WTC11 (cell line): Measurements from ENCODE around the gene NDUFS2. TPM values are rescaled to one million over a fixed set of nuclear protein-coding genes. Genes with fewer than 3 reads are reported as not detected.
A peak's percentile ranks its signal among the peaks of the same experiment; 100 is the strongest.

Experiments
- ATAC-seq: fragments of 200-7000 bp; cut with Tn5 transposase; 2 replicates; pipeline ENCODE4 v1.10.0; 2021; ENCODE audit warnings: mild to moderate bottlenecking, moderate library complexity
- CTCF ChIA-PET: fragments of 300-600 bp; sonication (Branson Sonifier 250); formaldehyde crosslinking; loops from one replicate; lab custom pipeline; 2021; ENCODE audit warnings: antibody characterized with exemption; lab: Charles Lee
- POLR2A ChIA-PET: fragments of 350-600 bp; sonication (Branson Sonifier 250); formaldehyde crosslinking; loops from one replicate; lab custom pipeline; 2021; ENCODE audit warnings: antibody characterized with exemption; lab: Charles Lee
- DNase-seq: peaks from one replicate; pipeline ENCODE4 v3.0.0; 2021; ENCODE audit warnings: low spot score
- H3K27ac Mint-ChIP-seq: 2 replicates; pipeline ENCODE4 v1.8.0; 2021; ENCODE audit warnings: mixed read lengths
- H3K27me3 Mint-ChIP-seq: 2 replicates; pipeline ENCODE4 v1.8.0; 2021; ENCODE audit warnings: low read depth, mild to moderate bottlenecking, moderate library complexity, mixed read lengths
- H3K36me3 Mint-ChIP-seq: 2 replicates; pipeline ENCODE4 v1.8.0; 2021; ENCODE audit warnings: mixed read lengths
- H3K4me1 Mint-ChIP-seq: 2 replicates; pipeline ENCODE4 v1.8.0; 2022; ENCODE audit warnings: mixed read lengths
- H3K4me3 Mint-ChIP-seq: 2 replicates; pipeline ENCODE4 v1.8.0; 2021; ENCODE audit warnings: mild to moderate bottlenecking, moderate library complexity, mixed read lengths
- H3K9me3 Mint-ChIP-seq: 2 replicates; pipeline ENCODE4 v1.8.0; 2021; ENCODE audit warnings: mixed read lengths
- E2F1 ChIP-seq: sonication (generic); formaldehyde crosslinking; IDR thresholded peaks from 2 replicates; pipeline ENCODE4 v1.8.0; 2022; ENCODE audit warnings: mild to moderate bottlenecking, missing genetic modification reagents
- ELF4 ChIP-seq: sonication (generic); formaldehyde crosslinking; IDR thresholded peaks from 2 replicates; pipeline ENCODE4 v1.8.1; 2022; ENCODE audit warnings: low read depth, mild to moderate bottlenecking, moderate library complexity, missing genetic modification reagents
- EMX1 ChIP-seq: fragments of 250-450 bp; sonication (Bioruptor Pico); IDR thresholded peaks from 2 replicates; pipeline ENCODE4 v1.8.0; 2021; ENCODE audit warnings: mild to moderate bottlenecking
- FOXJ3 ChIP-seq: sonication (generic); formaldehyde crosslinking; IDR thresholded peaks from 2 replicates; pipeline ENCODE4 v1.9.0; 2021; ENCODE audit warnings: missing genetic modification reagents, mild to moderate bottlenecking, borderline replicate concordance
- FOXP4 ChIP-seq: sonication (generic); formaldehyde crosslinking; IDR thresholded peaks from 2 replicates; pipeline ENCODE4 v1.8.0; 2022; ENCODE audit warnings: mild to moderate bottlenecking, missing genetic modification reagents
- GTF2I ChIP-seq: fragments of 250-450 bp; sonication (Bioruptor Pico); conservative IDR thresholded peaks from 2 replicates; pipeline ENCODE4 v1.4.0; 2021; ENCODE audit warnings: mild to moderate bottlenecking
- HMGA2 ChIP-seq: fragments of 250-450 bp; sonication (Bioruptor Pico); IDR thresholded peaks from 2 replicates; pipeline ENCODE4 v1.4.0; 2021; ENCODE audit warnings: mild to moderate bottlenecking, moderate library complexity
- IRF2 ChIP-seq: sonication (generic); formaldehyde crosslinking; IDR thresholded peaks from 2 replicates; pipeline ENCODE4 v1.8.0; 2022; ENCODE audit warnings: low read depth, missing genetic modification reagents, borderline replicate concordance
- JUN ChIP-seq: sonication (generic); formaldehyde crosslinking; IDR thresholded peaks from 2 replicates; pipeline ENCODE4 v1.8.0; 2023; ENCODE audit warnings: mild to moderate bottlenecking, missing genetic modification reagents
- MAX ChIP-seq: sonication (generic); formaldehyde crosslinking; IDR thresholded peaks from 2 replicates; pipeline ENCODE4 v1.8.0; 2022; ENCODE audit warnings: mild to moderate bottlenecking, missing genetic modification reagents
- NFATC4 ChIP-seq: fragments of 250-450 bp; sonication (Bioruptor Pico); IDR thresholded peaks from 2 replicates; pipeline ENCODE4 v1.9.0; 2021; ENCODE audit warnings: mild to moderate bottlenecking
- NFE2L1 ChIP-seq: sonication (generic); formaldehyde crosslinking; IDR thresholded peaks from 2 replicates; pipeline ENCODE4 v1.8.1; 2023; ENCODE audit warnings: missing genetic modification reagents
- NFYB ChIP-seq: sonication (generic); formaldehyde crosslinking; conservative IDR thresholded peaks from 2 replicates; pipeline ENCODE4 v1.8.0; 2022; ENCODE audit warnings: low read depth, missing genetic modification reagents
- PRRX2 ChIP-seq: fragments of 250-450 bp; sonication (Bioruptor Pico); IDR thresholded peaks from 2 replicates; pipeline ENCODE4 v1.8.0; 2021; ENCODE audit warnings: mild to moderate bottlenecking
- RELA ChIP-seq: sonication (generic); formaldehyde crosslinking; IDR thresholded peaks from 2 replicates; pipeline ENCODE4 v1.8.1; 2022; ENCODE audit warnings: missing genetic modification reagents, mild to moderate bottlenecking, borderline replicate concordance
- RORB ChIP-seq: fragments of 250-450 bp; sonication (Bioruptor Pico); IDR thresholded peaks from 2 replicates; pipeline ENCODE4 v1.9.0; 2021; ENCODE audit warnings: mild to moderate bottlenecking
- SOX15 ChIP-seq: fragments of 250-450 bp; sonication (Bioruptor Pico); IDR thresholded peaks from 2 replicates; pipeline ENCODE4 v1.9.0; 2021; ENCODE audit warnings: mild to moderate bottlenecking
- TP53 ChIP-seq: sonication (generic); formaldehyde crosslinking; IDR thresholded peaks from 2 replicates; pipeline ENCODE4 v1.8.1; 2023; ENCODE audit warnings: mild to moderate bottlenecking, missing genetic modification reagents
- USF2 ChIP-seq: sonication (generic); formaldehyde crosslinking; IDR thresholded peaks from 2 replicates; pipeline ENCODE4 v1.8.1; 2023; ENCODE audit warnings: mild to moderate bottlenecking, missing genetic modification reagents, moderate library complexity
- ZNF121 ChIP-seq: sonication (generic); formaldehyde crosslinking; IDR thresholded peaks from 2 replicates; pipeline ENCODE4 v1.8.0; 2023; ENCODE audit warnings: missing genetic modification reagents
- ZNF219 ChIP-seq: sonication (generic); formaldehyde crosslinking; IDR thresholded peaks from 2 replicates; pipeline ENCODE4 v1.8.0; 2023; ENCODE audit warnings: missing genetic modification reagents, mild to moderate bottlenecking, borderline replicate concordance
- ZNF317 ChIP-seq: sonication (generic); formaldehyde crosslinking; IDR thresholded peaks from 2 replicates; pipeline ENCODE4 v1.8.1; 2023; ENCODE audit warnings: low read depth, mild to moderate bottlenecking, moderate library complexity, missing genetic modification reagents, borderline replicate concordance
- ZNF396 ChIP-seq: fragments of 250-450 bp; sonication (Bioruptor Pico); IDR thresholded peaks from 2 replicates; pipeline ENCODE4 v1.8.0; 2021; ENCODE audit warnings: mild to moderate bottlenecking, moderate library complexity, borderline replicate concordance
- ZNF416 ChIP-seq: fragments of 250-450 bp; sonication (Bioruptor Pico); IDR thresholded peaks from 2 replicates; pipeline ENCODE4 v1.9.0; 2021; ENCODE audit warnings: mild to moderate bottlenecking, inconsistent platforms
- total RNA-seq: library from RNA; stranded (reverse); gene quantifications from 3 replicates; pipeline ENCODE4 v1.2.3, GENCODE V29; 2021
- TF ChIP-seq, protein P1 (sequence below): sonication (generic); formaldehyde crosslinking; IDR thresholded peaks from 2 replicates; pipeline ENCODE4 v1.8.1; 2022; ENCODE audit warnings: mild to moderate bottlenecking, moderate library complexity, missing genetic modification reagents

The NDUFS2 gene
- total RNA-seq, 1 experiment from 2014 or later: 108 TPM

DNA sequence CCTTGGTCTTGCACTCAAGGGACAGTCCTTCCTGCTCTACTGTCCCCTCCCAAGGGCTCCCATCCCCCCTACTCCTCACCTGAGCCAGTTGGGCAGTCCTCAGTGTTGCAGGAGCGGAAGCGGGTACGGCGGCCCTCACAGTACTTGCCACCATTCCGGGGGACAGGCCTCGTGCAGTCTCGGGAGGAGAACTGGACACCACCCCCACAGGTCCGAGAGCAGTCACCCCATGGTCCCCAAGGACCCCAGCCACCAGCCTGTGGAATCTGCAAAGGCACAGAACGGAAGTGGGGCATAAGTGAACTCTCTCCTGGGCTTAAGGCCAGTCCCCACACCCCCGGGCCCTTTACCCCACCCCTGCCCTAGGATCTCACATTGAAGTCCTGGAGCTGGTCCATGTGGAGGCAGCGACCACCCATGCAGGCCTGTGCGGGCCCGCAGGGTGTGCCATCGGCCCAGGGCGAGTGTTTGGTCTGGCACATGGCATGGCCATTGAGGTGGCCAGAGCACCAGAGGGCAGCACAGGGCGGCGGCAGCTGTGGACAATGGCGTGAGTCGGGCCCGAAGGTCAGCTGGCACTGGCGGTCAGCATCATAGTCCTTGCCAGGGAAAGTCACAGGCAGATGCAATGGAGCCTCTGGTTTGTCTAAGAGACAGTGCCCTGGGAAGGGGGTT is 8.5 kb upstream of the NDUFS2 start:
- ATAC-seq: no peak
- CTCF ChIA-PET: interaction anchor here (0.5 to 2.0 kb wide), 10 partner anchors 9 to 188 kb away, joined by 3 to 13 read pairs (median 3); partner anchors contain the start of gene TOMM40L

GRCh38 chr1:161195171-161195570 is 7.0 kb upstream of the NDUFS2 start:
- no peak overlapping the region for H3K4me3 Mint-ChIP-seq
- no peak for TF ChIP-seq SOX15 (CRISPR knock-in tag)
- no peak for TF ChIP-seq USF2 (CRISPR knock-in tag)
- TF ChIP-seq FOXJ3: no peak
- no peak for TF ChIP-seq ELF4 (CRISPR knock-in tag)
- no peak for TF ChIP-seq ZNF416 (CRISPR knock-in tag)
- TF ChIP-seq ZNF121 (CRISPR knock-in tag): no peak
- TF ChIP-seq EMX1 (CRISPR knock-in tag): no peak
- no peak for TF ChIP-seq HMGA2
- TF ChIP-seq FOXP4 (CRISPR knock-in tag): no peak
- TF ChIP-seq ZNF317 (CRISPR knock-in tag): no peak
- TF ChIP-seq NFATC4 (CRISPR knock-in tag): no peak
- TF ChIP-seq ZNF219 (CRISPR knock-in tag): no peak
- TF ChIP-seq JUN (CRISPR knock-in tag): no peak
- TF ChIP-seq RELA (CRISPR knock-in tag): no peak
- TF ChIP-seq, all 79 proteins: peak for 0
- Mint-ChIP-seq H3K9me3 (no peaks in the 10 kb centered on the region), H3K36me3 (0 out of 2 replicates have a peak, but pooled peaks cover 3% of the 10 kb centered on the region), H3K27me3 (no peaks in the 10 kb centered on the region), H3K4me1 (peaks cover 47% of the 10 kb centered on the region), H3K27ac (peak overlapping the region; percentile 27; the same call in 1 of the 2 replicates)
- DNase-seq (no peak), ATAC-seq (no peak)
- ChIA-PET CTCF (interaction anchor here (1.0 kb wide), 1 partner anchor 186 kb away, joined by 3 read pairs; no protein-coding TSS in a partner anchor), POLR2A (no interaction called here)

More for the DNA sequence above, 8.5 kb upstream of the NDUFS2 start:
- Mint-ChIP-seq H3K9me3 (no peaks in the 10 kb centered on the region), H3K4me1 (peaks cover 32% of the 10 kb centered on the region), H3K36me3 (0 out of 2 replicates have a peak, but pooled peaks cover 3% of the 10 kb centered on the region), H3K4me3 (no peak overlapping the region), H3K27me3 (no peaks in the 10 kb centered on the region), H3K27ac (no peak overlapping the region)
- no peak for DNase-seq
- POLR2A ChIA-PET: interaction anchor here (1.1 kb wide), 1 partner anchor 9 kb away, joined by 3 read pairs; no protein-coding TSS in a partner anchor
- no peak for TF ChIP-seq GTF2I
- TF ChIP-seq PRRX2 (CRISPR knock-in tag): no peak
- TF ChIP-seq IRF2 (CRISPR knock-in tag): no peak
- no peak for TF ChIP-seq FOXP4 (CRISPR knock-in tag)

DNA sequence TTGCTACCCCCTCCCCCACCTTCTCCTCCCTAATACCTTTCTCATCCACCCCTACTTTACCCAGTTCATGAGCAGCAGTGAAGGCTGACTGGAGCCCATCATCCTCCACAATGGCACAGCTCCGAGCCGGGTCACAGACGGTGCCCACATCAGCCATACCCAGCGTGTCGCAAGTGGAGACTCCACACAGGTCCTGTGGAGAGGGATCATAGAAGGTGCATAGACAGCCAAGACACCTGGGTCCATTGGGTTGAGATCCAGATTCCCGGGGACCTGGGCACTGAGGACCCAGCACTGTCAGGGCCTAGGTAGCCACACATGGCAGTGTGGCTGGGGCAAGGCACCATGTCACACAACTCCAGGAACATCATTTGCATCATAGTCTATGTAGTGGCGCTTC is 6.1 kb upstream of the NDUFS2 start:
- no peak for ATAC-seq
- Mint-ChIP-seq H3K4me1 (peaks cover 49% of the 10 kb centered on the region), H3K27ac (no peak overlapping the region), H3K4me3 (no peak overlapping the region), H3K9me3 (no peaks in the 10 kb centered on the region), H3K36me3 (0 out of 2 replicates have a peak, but pooled peaks cover 3% of the 10 kb centered on the region), H3K27me3 (no peaks in the 10 kb centered on the region)
- ChIA-PET POLR2A (no interaction called here), CTCF (no interaction called here)
- DNase-seq: no peak
- TF ChIP-seq TP53 (CRISPR knock-in tag) (no peak), RORB (CRISPR knock-in tag) (no peak), NFYB (CRISPR knock-in tag) (no peak), E2F1 (CRISPR knock-in tag) (no peak), NFE2L1 (CRISPR knock-in tag) (no peak), ZNF396 (CRISPR knock-in tag) (no peak), MAX (no peak)
- TF ChIP-seq, protein P1, sequence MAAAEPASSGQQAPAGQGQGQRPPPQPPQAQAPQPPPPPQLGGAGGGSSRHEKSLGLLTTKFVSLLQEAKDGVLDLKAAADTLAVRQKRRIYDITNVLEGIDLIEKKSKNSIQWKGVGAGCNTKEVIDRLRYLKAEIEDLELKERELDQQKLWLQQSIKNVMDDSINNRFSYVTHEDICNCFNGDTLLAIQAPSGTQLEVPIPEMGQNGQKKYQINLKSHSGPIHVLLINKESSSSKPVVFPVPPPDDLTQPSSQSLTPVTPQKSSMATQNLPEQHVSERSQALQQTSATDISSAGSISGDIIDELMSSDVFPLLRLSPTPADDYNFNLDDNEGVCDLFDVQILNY (CRISPR knock-in tag): no peak
